Transverse colon (tissue), 4 donors: Measurements from ENCODE around the gene WDR7. TPM values are rescaled to one million over a fixed set of nuclear protein-coding genes. Genes with fewer than 3 reads are reported as not detected.

ENCODE experiments used
- DNase-seq: peaks from one replicate; pipeline ENCODE4 v3.0.0-alpha.2; 2019
- H3K27ac ChIP-seq, 4 donors: fragments of 200-600 bp; sonication (generic); 2 replicates each; pipeline ENCODE4 v1.5.1; 2016 to 2018; ENCODE audit warnings: inconsistent platforms in 4 of 4
- H3K27me3 ChIP-seq: fragments of 200-600 bp; sonication (generic); 2 replicates; pipeline ENCODE4 v1.5.1; 2017; ENCODE audit warnings: inconsistent platforms
- H3K36me3 ChIP-seq, 4 donors: fragments of 200-600 bp; sonication (generic); 2 replicates each; pipeline ENCODE4 v1.5.1; 2017 to 2019; ENCODE audit warnings: inconsistent platforms in 4 of 4
- H3K4me1 ChIP-seq, 4 donors: fragments of 200-600 bp; sonication (generic); 2 replicates each; pipeline ENCODE4 v1.5.1; 2017 to 2020; ENCODE audit warnings: inconsistent platforms in 4 of 4
- H3K4me3 ChIP-seq, 4 donors: fragments of 200-600 bp; sonication (generic); 1 replicate in 1 of 4; 2 replicates in 3 of 4; pipeline versions ENCODE4 v1.5.1 to v1.6.1; 2017 to 2019; ENCODE audit warnings: inconsistent platforms in 4 of 4
- H3K9me3 ChIP-seq, 2 donors: fragments of 200-600 bp; sonication (generic); 2 replicates each; pipeline ENCODE4 v1.5.1; 2017 to 2019; ENCODE audit warnings: inconsistent platforms in 2 of 2
- CTCF ChIP-seq, 5 experiments: fragments of 200-600 bp in 3 of 5; fragments of 450-650 bp in 2 of 5; sonication (generic) in 3 of 5; IDR thresholded peaks; 1 replicate in 2 of 5; 2 replicates in 3 of 5; pipeline ENCODE4 v1.5.1; 2016 to 2017; ENCODE audit warnings: antibody characterized with exemption in 5 of 5, inconsistent platforms in 3 of 5, mild to moderate bottlenecking in 2 of 5, moderate library complexity in 1 of 5
- EP300 ChIP-seq: sonication (generic); formaldehyde crosslinking; IDR thresholded peaks from one replicate; pipeline ENCODE4 v1.6.1; 2017; ENCODE audit warnings: antibody characterized with exemption, low read depth
- POLR2A ChIP-seq: fragments of 450-650 bp; IDR thresholded peaks from one replicate; pipeline ENCODE4 v1.6.1; 2016; ENCODE audit warnings: antibody characterized with exemption, mild to moderate bottlenecking, moderate library complexity
- POLR2AphosphoS5 ChIP-seq, 3 donors: sonication (generic); formaldehyde crosslinking; IDR thresholded peaks; one replicate each; pipeline ENCODE4 v1.6.1; 2016; ENCODE audit warnings: antibody characterized with exemption in 3 of 3
- WGBS, 2 donors: methylation state at CpG; one replicate each; pipeline ENCODE4 v1.1.5; 2018; ENCODE audit warnings: low coverage in 1 of 2; 5-methylcytosine and 5-hydroxymethylcytosine counted together
- in situ Hi-C, 4 donors: fragments of 200-750 bp; cut with MboI; loops; one replicate each; pipeline versions ENCODE4 v1.15.0 to v1.15.1; 2017; ENCODE audit warnings: low sequenced_read_pairs in 3 of 4, low pct_ligation_motif_present in 1 of 4, low pct_unique_long_range_greater_than_20kb in 1 of 4
- intact Hi-C: fragments of 100-400 bp; cut with DNase I; formaldehyde crosslinking; loops from one replicate; pipeline ENCODE4 v1.15.1; 2023; ENCODE audit warnings: low total_unique reads
- total RNA-seq, 4 donors: library from RNA; depleted of rRNA; stranded (reverse); fragments of >200 nt; gene quantifications; one replicate each; pipeline ENCODE4 v1.1.0, GENCODE V29; 2016

Gene WDR7
- total RNA-seq, 4 donors from 2014 or later: 14.9 to 37.5 (median 27.9) TPM

DNA sequence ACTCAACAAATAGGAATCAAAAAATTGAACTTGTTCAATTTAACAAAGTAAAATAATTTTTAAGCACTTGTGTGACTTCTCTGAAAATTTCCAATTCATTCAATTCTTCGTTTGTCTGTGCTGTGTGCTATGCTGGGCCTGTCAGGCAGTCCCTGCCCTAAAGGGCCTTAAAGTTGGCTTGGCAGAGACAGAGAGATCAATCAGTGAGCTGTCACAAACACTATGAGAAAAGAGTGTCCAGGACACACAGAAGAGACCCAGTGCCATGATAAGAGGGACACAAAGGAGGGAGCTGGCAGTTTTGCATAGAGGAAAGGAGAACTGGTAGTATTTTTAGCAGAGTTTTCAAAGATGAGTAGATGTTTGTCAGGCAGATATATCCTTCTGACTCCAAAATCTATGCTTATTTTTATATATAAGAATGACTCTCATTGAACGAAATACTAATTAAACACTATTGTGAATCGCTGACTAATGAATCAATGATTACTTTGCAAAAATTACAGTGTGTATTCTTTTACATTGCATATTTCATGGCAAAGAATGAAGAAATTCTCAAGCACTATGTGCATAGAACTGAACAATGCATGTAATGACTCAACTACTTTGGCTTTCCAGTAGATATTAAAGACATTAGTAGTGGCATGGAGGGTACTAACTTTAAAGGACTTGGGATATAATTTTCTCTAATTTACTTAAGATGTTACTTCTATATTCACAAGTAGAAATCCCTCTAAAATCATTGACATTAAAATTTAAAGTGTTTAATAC, 302.5 kb downstream of the WDR7 start:
- no peaks in the 10 kb centered on the region for H3K9me3 ChIP-seq
- no peak for DNase-seq
- TF ChIP-seq POLR2AphosphoS5 (IDR thresholded peaks at IDR 0.05) (no peak), EP300 (no peak), POLR2A (no peak), CTCF (IDR thresholded peaks at IDR 0.05) (no peak)
- no peaks in the 10 kb centered on the region for H3K4me1 ChIP-seq
- WGBS, 2 donors: 95 to 96% methylated on average over 3 of the region's 3 CpGs
- no peak overlapping the region for H3K27ac ChIP-seq
- no peaks in the 10 kb centered on the region for H3K27me3 ChIP-seq
- no peaks in the 10 kb centered on the region for H3K36me3 ChIP-seq
- intact Hi-C loops: no loop called here
- in situ Hi-C loops: no loop called here
- H3K4me3 ChIP-seq: no peak overlapping the region

DNA sequence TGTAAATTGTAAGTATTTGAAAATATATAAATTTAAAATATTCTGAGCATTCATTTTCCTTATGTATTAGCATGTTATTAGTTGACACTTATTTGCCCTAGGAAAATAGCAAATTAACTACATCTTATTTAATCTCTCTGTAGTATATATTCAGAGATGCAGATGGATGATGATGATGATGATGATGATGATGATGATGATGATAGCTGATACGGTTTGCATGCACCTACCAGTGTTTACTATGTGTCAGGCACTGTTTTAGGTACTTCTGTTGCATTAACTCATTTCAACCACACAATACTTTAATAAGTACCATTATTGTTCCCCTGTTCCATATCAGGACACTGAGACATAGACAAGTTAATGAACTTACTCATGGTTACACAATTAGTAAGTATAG, 304.3 kb downstream of the WDR7 start:
- Histone ChIP-seq H3K4me1 (no peaks in the 10 kb centered on the region), H3K27ac (no peak overlapping the region), H3K4me3 (no peak overlapping the region), H3K36me3 (no peaks in the 10 kb centered on the region), H3K27me3 (no peaks in the 10 kb centered on the region), H3K9me3 (no peaks in the 10 kb centered on the region)
- no peak for DNase-seq
- intact Hi-C loops: no loop called here
- no peak for TF ChIP-seq POLR2AphosphoS5 (IDR thresholded peaks at IDR 0.05)
- no peak for TF ChIP-seq POLR2A
- TF ChIP-seq EP300: no peak
- no peak for TF ChIP-seq CTCF (IDR thresholded peaks at IDR 0.05)
- 85 to 91% methylated on average over 1 of the region's 1 CpG for WGBS, 2 donors
- in situ Hi-C loops: no loop called here

- Histone ChIP-seq H3K27ac (no peak overlapping the region), H3K9me3 (no peaks in the 10 kb centered on the region), H3K27me3 (no peaks in the 10 kb centered on the region), H3K4me3 (no peak overlapping the region), H3K36me3 (no peaks in the 10 kb centered on the region), H3K4me1 (no peaks in the 10 kb centered on the region)
- in situ Hi-C loops: no loop called here
- intact Hi-C loops: no loop called here
- no peak for DNase-seq
- 91 to 94% methylated on average over 3 of the region's 3 CpGs for WGBS, 2 donors
- TF ChIP-seq CTCF (IDR thresholded peaks at IDR 0.05) (no peak), POLR2A (no peak), EP300 (no peak), POLR2AphosphoS5 (IDR thresholded peaks at IDR 0.05) (no peak)
Measured at GRCh38 chr18:56959120-56959519, 308.0 kb downstream of the WDR7 start.

DNA sequence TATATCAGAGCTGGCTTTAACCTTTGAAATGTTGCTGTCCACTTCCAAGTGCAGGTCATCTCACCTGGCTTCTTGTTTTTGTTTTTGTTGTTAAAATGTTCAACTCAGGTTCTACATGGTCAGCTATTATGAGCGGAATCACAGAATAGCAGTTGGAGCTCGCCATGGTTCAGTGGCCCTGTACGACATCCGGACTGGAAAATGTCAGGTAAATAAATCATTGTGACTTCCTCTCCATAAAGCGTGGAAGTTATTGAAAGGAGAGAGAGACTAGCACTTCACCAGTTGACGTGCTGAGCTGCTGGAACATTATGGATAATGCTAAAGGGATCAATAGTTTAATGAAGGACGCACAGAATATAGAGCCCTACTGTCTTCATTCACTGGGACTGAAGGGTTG, 311.2 kb downstream of the WDR7 start:
- in situ Hi-C loops: no loop called here
- Histone ChIP-seq H3K36me3 (no peaks in the 10 kb centered on the region), H3K4me3 (no peak overlapping the region), H3K27ac (no peak overlapping the region), H3K9me3 (no peaks in the 10 kb centered on the region), H3K4me1 (no peaks in the 10 kb centered on the region), H3K27me3 (no peaks in the 10 kb centered on the region)
- 86 to 89% methylated on average over 7 of the region's 7 CpGs for WGBS, 2 donors
- TF ChIP-seq POLR2AphosphoS5 (IDR thresholded peaks at IDR 0.05) (no peak), POLR2A (no peak), CTCF (IDR thresholded peaks at IDR 0.05) (no peak)
- no peak for DNase-seq
- intact Hi-C loops: no loop called here
